ENCODE results near the gene NCKAP5.

The NCKAP5 gene

GRCh38 chr2:133130548-133131246 is 437.6 kb downstream of the NCKAP5 start:
- no peak for DNase-seq

- DNase-seq = no peak
Measured at GRCh38 chr2:133124446-133124845, 443.8 kb downstream of the NCKAP5 start.

- DNase-seq = no peak
Measured at GRCh38 chr2:133123904-133124303, 444.4 kb downstream of the NCKAP5 start.

- DNase-seq = no peak
Measured at GRCh38 chr2:133123393-133123792, 444.9 kb downstream of the NCKAP5 start.

- DNase-seq = no peak
Measured at GRCh38 chr2:133122529-133122928, 445.7 kb downstream of the NCKAP5 start.

GRCh38 chr2:133120310-133120709 is 448.0 kb downstream of the NCKAP5 start:
- no peak for DNase-seq

- DNase-seq = no peak
Measured at GRCh38 chr2:133110201-133110600, 458.1 kb downstream of the NCKAP5 start.

GRCh38 chr2:133109772-133110171 is 458.5 kb downstream of the NCKAP5 start:
- DNase-seq = no peak

- DNase-seq = no peak
Measured at GRCh38 chr2:133107058-133107815, 461.0 kb downstream of the NCKAP5 start.

GRCh38 chr2:133104871-133105270 is 463.4 kb downstream of the NCKAP5 start:
- no peak for DNase-seq

- no peak for DNase-seq
Measured at GRCh38 chr2:133098787-133099186, 469.5 kb downstream of the NCKAP5 start.

GRCh38 chr2:133097666-133098065 is 470.6 kb downstream of the NCKAP5 start:
- DNase-seq = no peak

- no peak for DNase-seq
Measured at GRCh38 chr2:133092571-133092970, 475.7 kb downstream of the NCKAP5 start.

GRCh38 chr2:133090358-133090757 is 477.9 kb downstream of the NCKAP5 start:
- DNase-seq = no peak

- DNase-seq = no peak
Measured at GRCh38 chr2:133086176-133086575, 482.1 kb downstream of the NCKAP5 start.

- no peak for DNase-seq
Measured at GRCh38 chr2:133085646-133086045, 482.6 kb downstream of the NCKAP5 start.

- DNase-seq = no peak
Measured at GRCh38 chr2:133082034-133082433, 486.2 kb downstream of the NCKAP5 start.

GRCh38 chr2:133080822-133081221 is 487.4 kb downstream of the NCKAP5 start:
- DNase-seq = no peak

GRCh38 chr2:133078667-133079411 is 489.4 kb downstream of the NCKAP5 start:
- DNase-seq = no peak

GRCh38 chr2:133077269-133077822 is 490.9 kb downstream of the NCKAP5 start:
- no peak for DNase-seq

GRCh38 chr2:133072837-133073694 is 495.2 kb downstream of the NCKAP5 start:
- no peak for DNase-seq

GRCh38 chr2:133063775-133064174 is 504.5 kb downstream of the NCKAP5 start:
- DNase-seq = no peak
